GM04504 (cell line): Measurements from ENCODE around the gene BCDIN3D.

Experiments used
- DNase-seq: peaks from one replicate; pipeline ENCODE4 v3.0.0-alpha.2; 2012; ENCODE audit warnings: low read depth

Gene BCDIN3D

DNA sequence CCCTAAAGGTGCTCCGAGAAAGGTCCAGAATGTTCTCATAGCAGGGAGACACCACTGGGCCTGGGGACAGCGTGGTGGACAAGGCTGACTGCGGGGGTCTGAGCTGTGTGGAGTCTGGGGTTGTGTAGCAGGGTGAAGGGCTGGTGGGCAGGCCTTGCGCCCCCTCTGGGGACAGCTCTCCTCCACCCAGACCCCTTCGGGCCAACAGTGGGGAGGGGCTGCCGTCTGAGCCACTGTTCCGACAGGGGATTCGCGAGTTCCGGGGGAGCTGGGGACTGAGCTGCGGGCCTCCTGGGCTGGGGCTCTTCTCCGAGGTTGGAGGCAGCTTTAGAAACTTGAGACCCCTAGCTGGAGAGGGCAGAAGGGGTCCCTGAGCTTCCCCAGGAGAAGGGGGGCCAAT is 46.8 kb downstream of the BCDIN3D start:
- DNase-seq = no peak

DNA sequence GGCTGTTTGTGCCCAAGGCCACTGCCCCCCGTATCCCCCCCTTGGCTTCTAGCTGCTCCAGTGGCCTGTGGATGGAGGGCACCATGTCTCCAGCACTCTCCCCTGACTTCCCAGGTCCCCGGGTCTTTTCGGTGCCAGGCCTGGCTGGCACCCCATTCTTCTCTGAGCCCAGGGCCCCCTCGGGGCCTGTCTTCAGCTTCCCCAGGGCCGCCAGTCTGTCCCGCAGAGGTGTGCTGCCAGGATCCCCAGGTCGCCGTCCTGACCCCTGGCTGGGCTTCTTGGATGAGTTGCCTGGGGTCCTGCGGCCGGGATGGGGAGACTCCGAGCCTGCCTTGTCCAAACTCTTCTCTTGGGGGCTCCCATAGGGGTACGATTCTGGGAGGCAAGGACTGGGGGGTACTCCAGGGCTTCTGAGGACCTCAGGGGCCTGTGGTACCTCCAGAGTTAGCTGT is 47.2 kb downstream of the BCDIN3D start:
- DNase-seq = no peak

DNA sequence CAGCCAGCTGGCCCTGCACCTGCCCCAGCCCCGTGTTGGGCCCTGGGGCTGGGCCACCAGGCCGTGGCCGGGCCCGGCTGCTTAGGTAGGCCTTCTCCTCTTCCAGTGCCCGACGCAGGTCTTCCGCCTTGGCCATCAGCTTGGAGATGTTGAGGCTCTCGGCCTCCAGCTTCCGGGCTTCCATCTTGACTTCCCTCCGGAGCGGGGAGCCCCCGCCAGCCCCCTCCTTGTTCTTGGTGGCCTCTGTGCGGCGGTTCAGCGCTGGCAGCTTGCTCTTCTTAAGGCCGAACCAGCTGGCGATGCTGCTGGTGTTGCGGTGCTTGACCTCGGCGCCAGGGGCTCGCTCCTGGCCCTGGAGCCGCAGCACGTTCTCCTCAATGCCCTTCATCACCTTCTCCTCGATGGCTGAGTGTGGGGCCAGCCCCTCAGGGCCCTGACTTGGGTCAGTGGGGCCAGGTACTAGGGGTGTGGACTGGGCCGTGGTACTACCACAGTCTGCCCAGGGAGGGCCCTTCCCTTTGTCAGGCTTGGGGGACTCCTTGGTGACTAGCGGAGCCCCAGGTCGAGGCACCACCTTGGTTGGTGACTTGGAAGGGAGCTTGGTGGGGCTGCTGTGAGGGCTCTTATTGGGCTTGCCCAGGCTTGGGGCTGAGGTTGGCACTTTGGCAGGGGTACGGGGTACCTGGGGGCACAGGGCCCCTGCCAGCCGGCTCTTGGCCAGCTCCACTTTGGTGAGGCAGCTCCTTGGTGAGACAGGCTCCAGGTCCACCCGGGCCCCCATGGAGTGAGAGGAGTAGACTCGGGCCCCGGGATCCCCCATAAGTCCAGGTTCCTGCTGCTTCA is 47.9 kb downstream of the BCDIN3D start:
- no peak for DNase-seq

DNA sequence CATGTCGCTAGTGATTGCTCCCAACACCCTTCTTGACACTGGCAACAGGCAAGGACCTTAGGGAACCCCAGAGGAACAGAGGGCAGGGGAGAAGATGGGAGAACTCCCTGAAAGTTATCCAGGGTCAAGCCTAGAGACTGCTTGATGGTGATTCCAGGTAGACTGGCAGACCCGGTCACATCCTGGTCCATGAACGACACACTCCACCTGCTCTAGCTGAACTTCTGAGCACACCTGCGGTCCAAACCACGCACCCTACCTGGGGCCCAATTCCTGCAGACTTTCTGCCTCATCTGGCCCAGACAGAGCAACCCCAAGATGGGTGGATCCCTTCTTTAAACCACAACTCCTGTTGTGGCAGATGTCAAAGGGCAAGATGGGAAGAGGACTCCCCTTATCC is 48.9 kb downstream of the BCDIN3D start:
- no peak for DNase-seq

DNA sequence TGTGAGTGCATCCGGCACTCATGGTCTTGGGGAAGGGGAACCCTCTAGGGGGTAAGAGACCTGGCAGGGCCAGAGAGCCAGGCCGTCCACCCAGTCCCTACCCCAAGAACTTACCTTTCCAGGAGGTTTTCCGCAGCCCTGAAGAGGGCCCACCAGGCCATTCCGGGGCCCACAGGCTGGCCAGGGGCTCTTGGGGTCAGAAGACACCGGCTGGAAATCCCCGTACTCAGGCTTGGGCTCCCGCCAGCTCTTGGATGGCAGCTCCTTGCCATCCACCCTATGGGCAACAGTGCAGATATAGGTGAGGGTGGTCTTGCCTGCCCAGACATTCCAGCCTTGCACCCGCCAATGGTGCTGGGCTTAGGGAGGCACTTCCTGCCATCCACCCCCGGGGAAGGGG is 49.3 kb downstream of the BCDIN3D start:
- no peak for DNase-seq

DNA sequence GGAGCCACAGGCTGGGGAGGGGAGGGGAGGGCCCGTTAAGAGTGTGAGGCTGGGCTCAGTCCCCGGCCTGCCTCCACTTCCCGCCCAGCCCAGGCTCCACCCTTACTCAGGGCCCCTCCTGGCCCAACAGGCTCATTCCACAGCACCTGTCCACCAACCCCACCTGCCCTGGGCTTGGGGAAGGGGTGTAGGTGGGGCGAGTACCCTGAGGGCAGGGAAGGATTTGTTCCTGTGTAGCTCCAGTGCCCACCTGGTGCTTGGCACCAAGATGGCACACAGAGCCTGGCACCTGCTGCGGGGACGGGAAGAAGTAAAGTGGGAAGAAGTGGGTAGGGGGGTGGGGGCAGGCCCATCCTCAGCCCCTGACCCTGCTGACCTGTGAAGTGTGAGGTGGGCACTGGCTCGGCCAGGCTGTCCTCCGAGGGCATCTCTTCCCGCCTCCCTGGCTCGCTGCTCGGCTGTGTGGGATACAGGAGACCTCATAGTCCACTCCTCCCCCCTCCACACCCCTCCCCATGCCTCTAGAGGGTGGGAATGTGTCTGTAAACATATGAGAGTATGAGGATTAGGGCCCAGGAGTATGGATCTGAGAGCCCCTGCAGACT is 49.8 kb downstream of the BCDIN3D start:
- DNase-seq = no peak

DNA sequence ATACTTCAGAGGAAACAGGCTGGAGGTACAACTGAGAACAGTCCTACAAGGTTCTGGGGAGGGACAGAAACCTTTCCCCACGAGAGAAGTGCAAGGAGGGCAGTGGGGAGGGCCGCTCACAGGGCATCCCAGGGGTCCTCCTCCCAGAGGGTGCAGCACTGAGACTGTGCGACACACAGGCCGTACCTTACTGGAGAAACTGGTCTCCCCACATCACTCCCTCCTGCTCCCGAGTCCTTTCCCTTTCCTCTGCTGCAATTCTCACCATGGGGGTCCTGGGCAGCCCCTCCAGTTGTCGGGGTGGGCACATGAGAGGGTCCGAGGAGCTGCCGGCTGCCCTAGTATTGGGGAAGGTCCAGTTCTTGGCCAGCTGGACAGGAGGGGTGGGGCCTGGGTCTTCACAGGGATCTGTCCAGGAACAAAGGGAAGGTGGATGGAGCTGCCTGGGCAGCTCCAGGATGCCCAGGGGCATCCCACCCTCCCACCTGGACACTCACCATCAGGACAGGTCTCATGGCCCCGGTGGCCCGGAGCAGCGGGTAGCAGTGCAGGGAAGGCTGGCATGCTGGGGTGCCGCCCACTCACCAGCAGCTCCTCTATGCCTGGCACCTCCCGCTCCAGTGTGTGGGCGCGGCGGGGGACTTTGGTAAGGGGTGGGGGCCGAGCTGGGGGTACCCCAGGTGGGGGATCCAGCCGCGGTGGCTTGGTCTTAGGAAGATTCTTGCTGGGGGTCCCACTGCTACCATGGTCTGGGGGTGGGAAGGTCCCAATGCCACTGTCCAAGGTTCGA is 50.5 kb downstream of the BCDIN3D start:
- DNase-seq = no peak

DNA sequence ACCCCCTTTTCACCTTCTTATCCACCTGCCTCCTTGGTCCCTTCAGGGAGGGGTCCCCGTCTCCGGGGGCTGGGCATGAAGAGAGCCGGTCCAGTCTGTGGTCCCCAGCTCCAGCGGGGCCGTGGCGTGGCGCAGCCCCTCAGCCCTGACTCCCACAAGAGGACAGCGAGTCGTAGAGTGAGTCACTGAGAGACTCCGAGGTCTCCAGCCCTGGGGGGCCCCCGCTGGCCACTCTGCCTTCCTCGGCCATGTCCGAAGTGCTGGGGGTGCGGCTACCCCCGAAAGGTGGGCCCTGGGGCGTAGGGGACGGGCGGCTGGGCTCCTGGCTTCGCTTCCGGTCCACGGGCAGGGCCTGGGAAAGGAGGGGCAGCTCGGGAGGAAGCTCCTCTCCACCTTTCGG is 51.2 kb downstream of the BCDIN3D start:
- DNase-seq = no peak

DNA sequence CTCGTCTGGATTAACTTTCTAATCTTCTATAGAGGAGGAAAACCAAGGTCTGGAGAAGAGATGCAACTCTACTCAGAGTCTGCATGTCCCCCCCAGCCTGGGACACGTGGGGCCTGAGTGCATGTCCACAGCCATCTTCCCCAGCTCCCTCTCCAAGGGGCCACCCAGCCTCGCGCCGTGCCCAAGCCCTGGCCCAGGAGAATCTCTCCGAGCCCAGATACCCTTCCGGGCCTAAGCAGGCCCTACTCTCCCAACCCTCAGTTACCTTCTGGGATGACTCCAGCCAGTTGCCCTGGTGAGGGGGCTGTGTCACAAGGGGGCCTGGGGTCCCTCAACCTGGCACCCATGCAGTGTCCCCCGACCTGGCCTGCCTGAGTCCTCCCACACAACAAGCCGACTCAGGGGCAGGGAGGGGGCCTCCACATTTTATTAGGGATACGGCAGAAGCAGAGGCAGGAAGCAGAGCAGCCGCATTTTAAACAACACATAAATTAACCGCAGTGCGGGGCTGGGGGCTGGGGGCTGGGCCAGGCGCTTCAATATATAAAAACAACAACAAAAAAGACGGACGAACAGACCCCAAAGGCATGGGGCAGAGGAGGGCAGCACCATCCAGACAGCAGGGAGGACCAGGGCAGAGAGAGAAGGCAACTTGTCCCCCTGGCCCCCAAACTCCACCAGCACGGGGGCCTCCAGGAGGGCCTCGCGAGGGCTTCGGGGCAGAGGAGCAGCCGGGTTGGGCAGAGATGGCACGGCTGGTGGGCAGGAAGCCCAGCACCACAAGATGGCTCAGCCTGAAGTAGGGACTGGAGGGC is 52.0 kb downstream of the BCDIN3D start:
- DNase-seq = no peak

DNA sequence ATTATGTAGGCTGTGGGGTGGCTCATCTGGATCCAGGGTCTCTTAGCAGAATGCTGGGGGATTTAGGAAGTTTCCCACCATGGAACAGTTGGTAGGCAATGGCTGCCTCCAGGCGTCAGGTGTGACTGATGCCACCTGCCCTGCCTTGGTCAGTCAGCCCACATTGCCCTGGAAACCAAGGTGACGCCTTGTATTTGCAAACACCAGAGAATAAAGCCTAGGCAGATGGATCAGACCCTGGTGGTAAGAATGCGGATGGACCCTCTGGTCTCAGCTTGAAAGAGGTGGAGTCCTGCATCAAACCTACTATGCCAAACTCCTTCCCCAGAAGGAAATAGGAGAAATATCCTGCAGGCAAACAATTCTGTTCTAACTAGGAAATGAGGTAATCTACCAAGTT is 52.9 kb downstream of the BCDIN3D start:
- DNase-seq = no peak

DNA sequence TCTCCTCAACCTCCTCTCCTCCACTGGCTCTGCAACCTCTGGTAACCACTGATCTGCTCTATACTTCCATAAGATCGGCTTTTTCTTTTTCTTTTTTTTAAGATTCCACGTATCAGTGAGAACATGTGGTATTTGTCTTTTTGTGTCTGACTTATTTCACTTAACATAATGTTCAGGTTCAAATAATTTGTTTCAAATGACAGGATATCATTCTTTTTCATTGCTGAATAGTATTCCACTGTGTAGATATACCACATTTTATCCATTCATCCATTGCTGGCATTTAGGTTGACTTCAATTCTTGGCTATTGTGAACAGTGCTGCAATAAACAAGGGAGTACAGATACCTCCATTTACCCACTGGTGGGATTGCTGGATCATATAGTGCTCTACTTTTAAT is 55.2 kb downstream of the BCDIN3D start:
- DNase-seq = no peak
